ENCODE data around the gene PKP1.

GRCh38 chr1:201332616-201333335, 49.5 kb downstream of the PKP1 start:
- TF ChIP-seq, protein P1, sequence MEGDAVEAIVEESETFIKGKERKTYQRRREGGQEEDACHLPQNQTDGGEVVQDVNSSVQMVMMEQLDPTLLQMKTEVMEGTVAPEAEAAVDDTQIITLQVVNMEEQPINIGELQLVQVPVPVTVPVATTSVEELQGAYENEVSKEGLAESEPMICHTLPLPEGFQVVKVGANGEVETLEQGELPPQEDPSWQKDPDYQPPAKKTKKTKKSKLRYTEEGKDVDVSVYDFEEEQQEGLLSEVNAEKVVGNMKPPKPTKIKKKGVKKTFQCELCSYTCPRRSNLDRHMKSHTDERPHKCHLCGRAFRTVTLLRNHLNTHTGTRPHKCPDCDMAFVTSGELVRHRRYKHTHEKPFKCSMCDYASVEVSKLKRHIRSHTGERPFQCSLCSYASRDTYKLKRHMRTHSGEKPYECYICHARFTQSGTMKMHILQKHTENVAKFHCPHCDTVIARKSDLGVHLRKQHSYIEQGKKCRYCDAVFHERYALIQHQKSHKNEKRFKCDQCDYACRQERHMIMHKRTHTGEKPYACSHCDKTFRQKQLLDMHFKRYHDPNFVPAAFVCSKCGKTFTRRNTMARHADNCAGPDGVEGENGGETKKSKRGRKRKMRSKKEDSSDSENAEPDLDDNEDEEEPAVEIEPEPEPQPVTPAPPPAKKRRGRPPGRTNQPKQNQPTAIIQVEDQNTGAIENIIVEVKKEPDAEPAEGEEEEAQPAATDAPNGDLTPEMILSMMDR (IDR thresholded peaks at IDR 0.05; ENCODE audit: low read length), result no peak
- no peak for TF ChIP-seq EZH2phosphoT487 (IDR thresholded peaks at IDR 0.05; ENCODE audit: low read length)

Data from MM.1S (cell line).